C4-2B (cell line): ENCODE data around the gene MDH2.
"Not testable (repeated sequence)": the region's sequence is repeated elsewhere in the genome, so short reads cannot be mapped to it uniquely, and the experiment has no call there.

Source experiments
- H3K27ac ChIP-seq: fragments of 450-650 bp; 2 replicates; pipeline ENCODE4 v1.5.1; 2017
- ZFX ChIP-seq: fragments of 450-650 bp; IDR thresholded peaks from 2 replicates; pipeline ENCODE4 v1.6.1; 2017
- TF ChIP-seq, protein P1 (sequence below): fragments of 450-650 bp; conservative IDR thresholded peaks from 2 replicates; pipeline ENCODE4 v1.5.1; 2017; ENCODE audit warnings: mild to moderate bottlenecking

MDH2 gene

GRCh38 chr7:76091506-76091905 is 43.6 kb downstream of the MDH2 start:
- H3K27ac ChIP-seq: no peak overlapping the region
- no peak for TF ChIP-seq ZFX
- TF ChIP-seq, protein P1, sequence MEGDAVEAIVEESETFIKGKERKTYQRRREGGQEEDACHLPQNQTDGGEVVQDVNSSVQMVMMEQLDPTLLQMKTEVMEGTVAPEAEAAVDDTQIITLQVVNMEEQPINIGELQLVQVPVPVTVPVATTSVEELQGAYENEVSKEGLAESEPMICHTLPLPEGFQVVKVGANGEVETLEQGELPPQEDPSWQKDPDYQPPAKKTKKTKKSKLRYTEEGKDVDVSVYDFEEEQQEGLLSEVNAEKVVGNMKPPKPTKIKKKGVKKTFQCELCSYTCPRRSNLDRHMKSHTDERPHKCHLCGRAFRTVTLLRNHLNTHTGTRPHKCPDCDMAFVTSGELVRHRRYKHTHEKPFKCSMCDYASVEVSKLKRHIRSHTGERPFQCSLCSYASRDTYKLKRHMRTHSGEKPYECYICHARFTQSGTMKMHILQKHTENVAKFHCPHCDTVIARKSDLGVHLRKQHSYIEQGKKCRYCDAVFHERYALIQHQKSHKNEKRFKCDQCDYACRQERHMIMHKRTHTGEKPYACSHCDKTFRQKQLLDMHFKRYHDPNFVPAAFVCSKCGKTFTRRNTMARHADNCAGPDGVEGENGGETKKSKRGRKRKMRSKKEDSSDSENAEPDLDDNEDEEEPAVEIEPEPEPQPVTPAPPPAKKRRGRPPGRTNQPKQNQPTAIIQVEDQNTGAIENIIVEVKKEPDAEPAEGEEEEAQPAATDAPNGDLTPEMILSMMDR: no peak

GRCh38 chr7:76093531-76093930 is 45.6 kb downstream of the MDH2 start:
- not testable (repeated sequence) for H3K27ac ChIP-seq

GRCh38 chr7:76094326-76094725 is 46.4 kb downstream of the MDH2 start:
- not testable (repeated sequence) for H3K27ac ChIP-seq

GRCh38 chr7:76095908-76096307 is 48.0 kb downstream of the MDH2 start:
- TF ChIP-seq, protein P1: no peak
- no peak for TF ChIP-seq ZFX
- H3K27ac ChIP-seq: no peak overlapping the region

DNA sequence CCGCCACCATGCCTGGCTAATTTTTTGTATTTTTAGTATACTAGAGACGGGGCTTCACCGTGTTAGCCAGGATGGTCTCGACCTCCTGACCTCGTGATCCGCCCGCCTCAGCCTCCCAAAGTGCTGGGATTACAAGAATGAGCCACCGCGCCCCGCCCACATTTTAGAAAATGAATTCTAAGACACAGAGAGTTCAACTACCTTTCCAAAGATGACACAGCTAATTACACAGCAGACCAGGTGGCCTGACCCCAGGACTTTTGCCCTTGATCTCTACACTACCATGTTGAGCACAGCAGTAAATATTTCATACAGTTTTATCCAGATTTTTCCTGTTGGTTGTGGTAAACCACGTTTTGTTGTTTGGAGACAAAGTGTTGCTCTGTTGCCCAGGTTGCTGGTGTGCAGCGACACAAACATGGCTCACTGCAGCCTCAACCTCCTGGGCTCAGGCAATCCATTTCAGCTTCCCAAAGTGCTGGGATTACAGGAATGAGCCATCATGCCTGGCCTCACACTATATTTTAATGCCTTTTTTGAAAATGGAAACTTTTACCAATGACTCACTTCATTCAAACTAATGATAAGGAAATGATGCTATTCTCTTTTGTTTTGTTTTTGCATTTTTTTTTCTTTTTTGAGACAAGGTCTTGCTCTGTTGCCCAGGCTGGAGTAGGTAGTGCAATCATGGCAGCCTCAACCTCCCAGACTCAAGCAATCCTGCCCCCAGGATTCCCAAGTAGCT is 54.0 kb downstream of the MDH2 start:
- not testable (repeated sequence) for H3K27ac ChIP-seq

- not testable (repeated sequence) for H3K27ac ChIP-seq
Measured at GRCh38 chr7:76103788-76104187, 55.9 kb downstream of the MDH2 start.

DNA sequence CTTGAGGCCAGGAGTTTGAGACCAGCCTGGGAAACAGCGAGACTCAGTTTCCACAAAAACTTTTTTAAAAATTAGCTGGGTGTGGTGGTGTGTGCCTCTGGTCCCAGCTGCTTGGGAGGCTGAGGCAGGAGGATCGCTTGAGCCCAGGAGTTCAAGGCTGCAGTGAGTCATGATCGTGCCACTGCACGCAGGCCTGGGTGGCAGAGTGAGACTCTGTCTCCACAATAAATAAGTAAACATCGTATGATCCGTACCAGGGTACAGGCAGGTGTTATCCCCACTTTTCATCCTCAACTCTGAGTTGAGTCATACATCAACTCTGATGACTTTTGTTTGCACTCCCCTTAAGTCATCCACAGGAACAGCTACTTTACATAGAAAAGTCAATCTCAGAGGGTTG is 58.2 kb downstream of the MDH2 start:
- not testable (repeated sequence) for H3K27ac ChIP-seq

DNA sequence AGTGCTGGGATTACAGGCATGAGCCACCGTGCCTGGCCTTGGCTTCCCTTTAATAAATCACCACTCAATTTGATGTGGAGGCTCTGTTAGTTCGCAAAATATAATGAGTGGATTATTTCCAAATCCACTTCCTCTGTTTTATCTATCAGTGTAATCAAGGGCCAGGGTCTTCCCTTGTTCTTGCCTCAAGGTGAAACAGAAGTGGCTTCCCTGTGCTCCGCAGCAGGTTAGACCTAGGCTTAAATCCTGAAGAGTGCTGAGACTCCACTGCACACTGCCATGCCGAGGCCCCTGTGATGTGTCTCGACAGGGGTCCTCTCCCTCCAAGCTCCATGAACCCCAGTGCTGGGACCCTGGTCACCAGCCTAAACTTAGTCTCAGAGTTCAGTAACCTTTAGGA is 59.0 kb downstream of the MDH2 start:
- TF ChIP-seq, protein P1: no peak
- TF ChIP-seq ZFX: no peak
- H3K27ac ChIP-seq: peak overlapping the region; percentile 40

- H3K27ac ChIP-seq: peak overlapping the region; percentile 73
- TF ChIP-seq, protein P1: no peak
- no peak for TF ChIP-seq ZFX
Measured at GRCh38 chr7:76108540-76109233, 60.8 kb downstream of the MDH2 start.

DNA sequence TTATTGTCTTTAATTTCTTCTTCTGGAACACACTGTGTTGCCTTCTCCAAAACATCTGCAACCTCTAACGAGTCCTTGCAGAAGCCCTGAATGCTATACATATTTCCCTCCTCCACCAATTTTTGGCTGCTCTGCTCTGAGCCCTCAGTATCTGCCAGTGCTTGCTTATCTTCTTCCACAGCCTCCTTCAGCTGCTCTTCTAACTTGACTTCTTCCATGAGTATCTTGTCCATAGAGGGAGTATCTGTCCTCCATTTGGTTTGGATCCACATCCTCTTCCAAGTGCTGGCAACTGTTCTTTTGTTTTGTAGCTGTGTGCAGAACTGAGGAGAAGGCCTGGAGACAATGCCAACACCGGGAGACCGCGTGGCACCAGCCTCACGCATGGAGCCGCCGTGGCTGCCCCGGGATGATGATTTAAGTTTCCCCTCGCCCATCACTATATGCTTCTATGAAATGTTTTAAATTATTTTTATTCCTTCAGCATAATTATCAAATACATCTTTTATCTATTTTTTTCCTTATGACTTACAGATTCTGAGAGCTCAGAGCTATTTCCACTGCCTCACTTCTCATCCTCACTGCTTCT is 65.2 kb downstream of the MDH2 start:
- not testable (repeated sequence) for H3K27ac ChIP-seq

GRCh38 chr7:76114742-76115141 is 66.8 kb downstream of the MDH2 start:
- not testable (repeated sequence) for H3K27ac ChIP-seq
